DMS114 treated with DMSO at 0.1 percent for 48 hours (cell line): Measurements from ENCODE around the gene ACTL10.
A peak's percentile ranks its signal among the peaks of the same experiment; 100 is the strongest.

ENCODE experiments used
- DNase-seq: peaks from one replicate; lab custom pipeline; 2025; ENCODE audit not compliant: unreplicated experiment; lab: John Stamatoyannopoulos, UW

ACTL10 gene

DNA sequence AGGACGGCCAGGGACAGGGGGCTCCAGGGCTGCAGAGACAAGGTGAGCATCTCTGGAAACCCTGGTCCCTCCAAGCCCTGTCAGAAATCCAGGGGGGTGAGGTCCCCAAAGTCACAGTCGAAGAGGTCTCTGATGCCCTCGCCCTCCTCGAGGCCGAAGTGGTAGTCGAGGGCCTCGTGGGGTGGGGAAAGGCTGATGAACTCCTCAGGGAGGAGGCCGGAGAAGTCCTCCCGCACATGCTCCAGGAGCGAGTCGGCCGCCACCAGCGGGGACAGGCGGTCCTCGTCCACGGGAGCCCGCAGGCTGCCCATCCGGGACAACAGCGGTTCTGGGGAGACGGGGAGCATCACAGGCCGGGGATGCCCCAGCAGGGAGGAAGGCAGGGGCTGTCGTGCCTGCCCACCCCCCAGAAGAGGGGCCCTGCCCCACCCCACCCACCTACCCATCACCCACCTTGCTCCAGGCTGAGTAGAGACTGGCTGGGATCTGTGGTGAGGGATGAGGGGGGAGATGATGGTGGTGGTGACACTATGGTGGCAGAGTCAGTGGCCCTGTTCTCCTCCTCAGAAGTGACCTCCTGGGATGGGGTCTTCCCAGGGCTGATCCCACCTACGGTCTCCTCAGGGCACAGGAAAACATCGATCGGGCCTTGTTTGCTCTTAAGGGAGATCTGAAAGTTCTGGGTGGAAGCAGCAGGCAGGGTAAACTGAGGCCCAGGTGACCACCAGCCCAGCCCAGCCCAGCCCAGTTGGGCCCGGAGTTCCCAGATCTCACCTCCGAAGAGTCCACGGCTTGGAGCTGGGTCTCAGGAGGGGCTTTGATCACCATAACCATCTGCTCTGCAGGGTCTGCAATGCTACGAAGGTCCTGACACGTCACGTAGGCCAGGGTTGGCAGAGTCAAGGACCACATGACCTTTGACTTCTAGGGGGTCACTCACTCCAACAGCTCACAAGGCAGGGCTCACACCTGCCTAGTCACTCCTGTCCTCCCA is 10.2 kb downstream of the ACTL10 start:
- DNase-seq = no peak

DNA sequence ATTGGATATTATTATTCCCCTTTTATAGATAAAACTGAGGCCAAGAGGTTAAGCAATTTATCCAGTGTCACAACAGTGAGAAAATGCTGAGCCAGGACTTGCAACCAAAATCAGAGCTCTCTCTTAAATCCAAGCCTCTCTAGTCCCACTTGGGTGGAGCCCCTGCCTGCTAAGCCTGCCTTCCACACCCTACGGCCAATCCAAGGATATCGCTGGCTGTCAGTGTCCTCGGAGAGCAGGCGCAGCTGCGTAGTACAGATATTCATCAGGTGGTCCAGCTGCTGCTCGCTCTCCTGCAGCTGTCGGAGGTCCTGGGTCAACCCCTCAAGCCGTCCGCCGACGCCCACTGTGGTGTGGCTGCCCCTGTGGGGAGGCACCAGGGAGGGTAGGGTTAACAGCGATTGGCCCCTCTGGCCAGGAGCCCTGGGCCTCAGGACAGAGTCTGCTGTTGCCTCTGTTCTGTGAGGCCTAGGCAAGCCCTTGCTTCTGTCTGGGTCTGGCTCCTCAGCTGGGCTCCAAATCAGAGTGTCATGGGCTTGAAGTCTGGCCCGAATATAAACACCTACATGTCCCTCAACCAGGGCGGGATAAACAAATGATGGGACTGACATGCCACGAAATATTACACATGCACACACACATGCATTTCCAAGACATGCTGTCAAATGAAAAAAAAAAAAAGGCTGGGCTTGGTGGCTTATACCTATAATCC is 11.4 kb downstream of the ACTL10 start:
- no peak for DNase-seq

DNA sequence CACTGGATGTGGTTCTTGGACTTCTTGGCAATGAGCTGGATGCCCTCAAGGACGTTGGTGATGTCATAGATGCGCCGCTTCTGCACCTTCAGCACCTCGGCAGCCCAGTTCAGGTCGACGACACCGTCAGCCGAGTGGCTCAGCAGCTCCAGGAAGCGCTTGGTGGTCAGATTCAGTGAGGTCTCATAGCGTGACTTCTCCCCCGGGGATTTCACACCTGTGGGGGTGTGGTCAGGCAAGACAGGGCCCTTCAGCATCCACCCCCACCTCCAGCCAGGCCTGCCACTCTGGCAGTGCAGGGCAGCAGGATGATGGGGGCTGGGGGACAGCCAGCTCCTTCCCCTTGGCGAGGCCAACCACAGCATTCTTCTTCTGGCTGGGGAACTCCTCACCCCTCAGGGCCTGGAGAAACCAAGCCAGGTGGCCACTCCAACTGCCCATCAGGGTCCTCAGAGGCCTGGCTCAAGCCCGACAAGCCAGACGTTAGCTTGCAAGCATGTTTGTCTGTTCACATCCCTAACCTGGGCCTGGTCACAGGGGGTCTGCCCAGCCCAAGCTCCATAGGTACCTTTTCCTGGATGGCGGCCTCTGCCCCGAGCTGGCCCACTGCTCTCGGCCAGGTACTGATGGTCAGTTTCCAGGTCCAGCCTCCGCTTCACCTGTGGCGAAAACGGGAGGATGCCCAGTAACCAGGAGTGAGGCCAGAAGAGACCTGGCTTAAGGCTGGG is 13.2 kb downstream of the ACTL10 start:
- DNase-seq = no peak

DNA sequence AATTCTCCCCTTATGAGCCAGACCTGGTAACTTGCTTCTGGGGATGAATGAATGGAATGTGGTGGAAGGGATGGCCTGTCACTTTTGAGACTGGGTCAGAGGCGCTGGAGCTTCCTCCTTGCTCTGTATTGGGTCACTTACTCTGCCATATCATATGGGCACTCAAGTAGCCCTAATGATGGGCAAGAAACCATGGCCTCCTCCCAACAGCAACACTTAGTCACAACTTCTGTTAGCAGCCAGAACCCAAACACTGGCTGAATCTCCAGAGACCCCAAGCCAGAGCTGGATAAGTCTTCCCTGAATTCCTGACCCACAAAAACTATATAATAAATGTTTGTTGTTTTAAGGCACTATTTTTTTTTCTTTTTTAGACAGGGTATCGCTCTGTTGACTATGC is 13.9 kb downstream of the ACTL10 start:
- DNase-seq = no peak

DNA sequence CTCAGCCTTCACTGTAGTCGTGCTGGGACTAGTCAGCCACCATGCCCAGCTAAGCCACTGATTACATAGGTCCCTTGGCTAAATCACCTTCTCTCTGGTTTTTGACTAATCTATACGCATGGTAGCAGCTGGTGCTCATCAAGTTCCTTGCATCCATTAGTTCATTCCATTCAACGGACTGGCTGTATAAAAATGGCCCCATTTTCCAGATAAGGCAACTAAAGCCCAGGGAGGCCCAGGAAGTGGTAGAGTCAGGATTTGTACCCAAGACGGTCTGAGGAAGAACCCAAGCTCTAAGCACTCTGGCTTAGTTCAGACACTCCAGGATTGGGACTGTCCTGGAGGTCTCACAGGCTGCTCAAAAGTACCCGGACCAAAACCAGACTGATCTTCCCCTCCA is 14.5 kb downstream of the ACTL10 start:
- no peak for DNase-seq

DNA sequence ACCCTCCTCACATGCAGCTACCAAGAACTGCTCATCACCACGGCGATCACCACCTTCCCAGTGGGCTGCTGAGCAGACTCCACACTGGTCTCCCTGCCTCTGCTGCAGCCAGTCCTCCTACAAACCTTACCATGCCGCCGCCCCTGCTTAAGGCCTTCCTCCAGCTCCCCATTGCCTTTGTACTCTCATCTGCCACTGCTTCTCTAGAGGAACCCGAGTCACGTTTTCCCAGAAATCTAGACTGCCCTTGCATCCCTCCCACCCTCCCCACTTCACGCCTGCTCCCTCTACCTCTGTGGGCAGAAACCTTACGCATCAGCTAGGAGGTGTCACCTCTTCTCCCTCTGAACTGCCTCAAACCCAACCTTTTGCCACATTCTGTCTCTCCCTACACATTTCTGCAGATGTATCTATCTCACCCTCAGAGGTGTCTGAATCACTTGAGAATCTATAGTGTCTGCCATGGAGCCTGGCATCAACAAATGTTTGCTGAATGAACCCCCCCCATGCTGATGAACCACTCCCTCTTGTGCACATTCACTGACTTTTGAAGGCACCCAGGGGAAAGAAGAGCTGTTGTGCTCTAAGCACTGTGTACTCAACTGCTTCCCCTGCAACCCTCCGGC is 15.1 kb downstream of the ACTL10 start:
- no peak for DNase-seq

DNA sequence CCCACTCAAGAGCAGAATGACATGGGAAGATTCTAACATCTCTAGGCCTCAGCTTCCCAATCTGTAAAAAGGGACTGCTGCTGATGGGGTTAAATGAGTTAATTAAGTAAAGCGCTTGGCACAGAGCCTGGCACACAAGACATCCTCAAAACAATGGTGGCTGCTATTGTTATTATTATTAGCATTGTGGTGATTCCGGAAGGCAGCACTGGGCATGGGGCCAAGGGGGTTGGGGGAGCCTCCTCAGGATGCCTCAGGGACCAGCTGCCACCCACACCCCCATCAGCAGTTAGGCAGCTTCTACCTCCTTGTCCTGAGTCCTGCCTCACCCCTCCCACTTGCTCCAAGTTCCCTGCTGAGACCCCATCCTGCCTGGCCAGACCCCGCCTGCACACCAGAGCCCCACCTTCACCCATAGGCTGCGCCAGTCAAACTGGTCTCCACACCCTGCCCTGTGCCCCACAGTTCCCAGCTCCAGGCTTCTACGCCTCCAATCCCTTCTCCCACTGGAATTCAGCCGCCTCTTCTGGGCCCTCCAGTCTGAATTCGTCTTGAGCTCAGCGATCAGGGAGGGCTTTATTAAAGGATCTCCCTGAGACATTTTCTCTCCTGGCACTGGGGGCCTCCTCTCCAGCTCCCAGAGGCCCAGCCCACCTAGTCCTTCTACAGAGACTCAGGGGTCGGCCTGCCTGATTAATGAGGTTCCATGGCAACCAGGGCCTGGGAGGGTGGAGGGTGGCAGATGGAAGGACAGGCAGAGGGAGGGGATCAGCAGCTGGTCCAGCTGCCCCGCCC is 18.0 kb downstream of the ACTL10 start:
- DNase-seq = no peak

DNA sequence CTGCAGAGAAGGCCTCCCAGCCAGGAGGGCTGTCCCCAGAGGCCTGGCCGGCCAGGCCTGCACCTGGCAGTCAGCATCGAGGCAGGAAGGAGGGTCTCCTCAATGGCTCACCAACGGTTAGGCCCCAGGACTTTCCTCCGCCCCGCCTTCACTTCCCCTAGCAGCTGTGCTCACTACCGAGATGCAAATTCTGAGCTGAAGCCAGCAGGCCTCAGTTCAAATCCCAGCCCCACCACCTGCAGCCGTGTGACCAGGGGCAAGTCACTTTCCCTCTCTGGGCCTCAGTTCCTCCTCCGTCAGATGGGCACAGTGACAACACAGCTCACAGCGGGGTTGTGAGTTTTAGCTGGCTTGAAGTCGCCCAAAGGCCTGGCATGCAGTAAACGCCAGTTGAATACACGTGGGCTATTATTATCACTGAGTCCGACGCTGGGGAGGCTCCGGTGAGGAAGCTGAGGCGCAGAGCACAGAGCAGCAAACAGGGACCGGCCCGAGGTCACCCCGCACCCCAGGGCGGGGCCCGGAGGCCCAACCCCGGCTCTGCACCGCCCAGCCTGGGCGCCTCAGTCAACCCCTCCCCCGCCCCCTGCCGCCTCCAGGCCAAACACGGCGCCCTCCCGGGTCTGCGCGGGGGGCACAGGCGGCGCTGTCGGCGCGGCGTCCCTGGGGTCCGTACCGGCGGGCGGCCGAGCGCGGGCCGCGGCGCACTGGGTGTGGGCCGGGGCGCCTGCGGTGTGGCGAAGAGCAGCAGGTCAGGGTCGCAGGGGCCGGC is 18.8 kb downstream of the ACTL10 start:
- no peak for DNase-seq

DNA sequence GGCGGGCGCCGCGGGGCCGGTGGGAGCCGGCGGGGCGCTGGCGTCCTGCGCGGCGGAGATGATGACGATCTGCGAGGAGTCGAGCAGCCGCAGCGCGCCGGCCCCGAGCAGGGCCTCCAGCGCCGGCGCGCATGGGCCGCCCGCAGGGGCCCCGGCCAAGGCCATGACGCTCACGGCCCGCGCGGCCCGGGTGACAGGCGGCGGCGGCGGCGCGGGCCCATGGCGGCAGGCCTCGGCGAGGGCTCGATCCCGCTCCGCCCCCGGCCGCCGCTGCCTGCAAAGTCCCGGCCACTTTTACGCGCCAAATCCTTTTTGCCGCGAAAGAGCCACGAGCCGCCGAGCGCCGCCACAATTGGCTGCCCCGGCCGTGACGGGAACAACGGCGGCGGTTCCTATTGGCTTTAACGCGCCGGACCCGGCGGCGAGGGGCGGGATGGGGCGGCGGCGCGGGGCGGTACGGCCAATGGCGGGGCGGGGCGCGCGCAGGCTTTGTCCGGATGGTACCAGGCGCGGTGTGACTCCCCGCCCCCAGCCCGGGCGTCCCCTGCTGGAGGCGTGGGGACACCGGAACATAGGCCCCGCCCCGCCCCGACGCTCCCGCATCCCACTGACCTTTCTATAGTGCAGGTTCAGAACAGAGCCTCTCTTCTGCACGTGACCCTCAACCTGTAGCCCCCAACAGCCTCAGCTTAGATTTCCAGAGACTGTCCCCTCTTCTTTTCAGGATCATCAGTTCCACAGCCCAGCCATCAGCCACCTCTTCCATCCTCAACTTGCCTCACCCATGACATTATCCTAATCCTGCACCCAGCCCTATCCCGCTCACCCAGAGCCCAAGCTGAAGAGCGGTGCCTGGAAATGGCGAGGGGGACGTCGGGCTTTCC is 19.6 kb downstream of the ACTL10 start, which contains the start of gene E2F1:
TSS of gene E2F1 (minus strand) at position 286 of the 884 bp plus-strand sequence. CDS start at position 165, 121 bp downstream.
- DNase-seq = peak; percentile 84

DNA sequence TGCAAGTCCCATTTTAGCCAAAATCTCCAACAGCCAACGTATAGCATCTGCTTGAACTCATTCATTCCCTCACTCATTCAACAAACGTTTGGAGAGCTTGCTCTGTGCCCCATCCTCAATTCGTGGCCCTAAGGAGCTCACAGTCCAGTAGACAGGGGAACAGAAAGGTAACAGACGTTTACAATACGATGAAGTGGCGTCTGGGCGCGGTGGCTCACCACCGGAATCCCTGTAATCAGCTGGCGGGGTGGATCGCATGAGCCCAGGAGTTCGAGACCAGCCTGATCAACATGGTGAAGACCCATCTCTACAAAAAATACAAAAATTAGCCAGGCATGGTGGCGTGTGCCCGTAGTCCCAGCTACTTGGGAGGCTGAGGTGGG is 20.2 kb downstream of the ACTL10 start:
- no peak for DNase-seq

DNA sequence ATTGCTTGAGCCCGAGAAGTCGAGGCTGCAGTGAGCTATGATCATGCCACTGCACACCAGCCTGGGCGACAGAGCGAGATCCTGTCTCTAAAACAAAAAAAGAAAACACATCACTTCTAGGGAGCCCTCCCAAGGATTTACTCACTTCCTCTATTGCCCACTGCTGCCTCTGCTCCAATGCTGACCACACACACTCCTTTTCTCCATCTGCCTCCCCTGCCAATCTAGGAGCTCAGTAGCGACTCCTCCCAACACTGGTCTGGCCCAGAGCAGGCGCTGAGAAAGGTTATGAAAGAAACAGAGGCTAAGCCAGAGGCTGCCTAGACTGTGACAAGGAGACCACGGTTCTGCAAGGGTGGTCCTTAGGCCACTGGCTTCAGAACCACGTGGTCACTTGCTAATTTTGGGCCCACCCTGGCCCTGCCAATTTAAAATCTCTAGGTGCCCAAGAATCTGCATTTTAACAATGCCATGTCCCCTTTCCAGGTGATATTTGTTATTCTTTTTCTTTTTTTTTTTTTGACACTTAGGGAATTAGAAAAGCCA is 20.7 kb downstream of the ACTL10 start:
- DNase-seq = no peak

DNA sequence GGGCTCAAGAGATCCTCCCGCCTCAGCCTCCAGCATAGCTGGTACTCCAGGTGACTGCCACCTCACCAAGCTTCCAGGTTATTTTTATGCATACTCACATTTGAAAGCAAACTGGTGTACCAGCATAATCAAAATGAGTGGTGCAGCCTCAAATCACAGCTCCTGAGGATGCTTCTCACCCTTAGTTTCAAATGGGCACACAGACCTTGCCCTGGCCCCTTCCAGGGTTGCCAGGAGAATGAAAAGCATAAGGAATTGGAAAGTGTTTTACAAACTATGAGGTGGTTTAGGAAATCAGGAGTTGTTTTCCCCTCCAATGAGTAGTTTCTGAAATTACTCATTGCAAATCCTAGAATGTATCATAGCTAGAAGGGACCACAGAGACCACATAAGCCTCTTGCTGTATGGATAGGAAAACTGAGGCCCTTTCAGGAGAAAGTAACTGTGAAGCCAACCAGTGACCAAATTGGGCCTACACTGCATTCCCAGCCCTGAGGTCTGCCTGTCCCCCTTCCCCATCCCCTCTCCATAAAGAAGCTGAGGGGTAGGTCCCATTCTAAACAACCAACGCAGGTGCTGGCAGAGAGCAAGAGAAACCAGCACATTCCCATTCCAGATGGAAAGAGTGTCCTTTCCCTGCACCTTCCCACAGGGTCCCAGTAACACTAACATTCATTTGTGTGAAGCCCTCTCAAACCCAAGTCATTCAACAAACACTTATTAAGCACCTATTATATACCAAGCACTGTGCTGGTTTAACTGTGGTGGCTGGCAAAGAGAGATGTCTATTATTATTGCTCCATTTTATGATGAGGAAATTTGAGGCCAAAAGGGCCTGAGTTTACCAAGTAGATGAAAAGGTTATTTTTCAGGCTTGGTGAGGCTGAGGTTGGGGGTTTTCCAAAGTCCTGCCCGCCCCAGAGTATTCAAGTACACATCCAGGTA is 21.5 kb downstream of the ACTL10 start:
- DNase-seq = no peak

DNA sequence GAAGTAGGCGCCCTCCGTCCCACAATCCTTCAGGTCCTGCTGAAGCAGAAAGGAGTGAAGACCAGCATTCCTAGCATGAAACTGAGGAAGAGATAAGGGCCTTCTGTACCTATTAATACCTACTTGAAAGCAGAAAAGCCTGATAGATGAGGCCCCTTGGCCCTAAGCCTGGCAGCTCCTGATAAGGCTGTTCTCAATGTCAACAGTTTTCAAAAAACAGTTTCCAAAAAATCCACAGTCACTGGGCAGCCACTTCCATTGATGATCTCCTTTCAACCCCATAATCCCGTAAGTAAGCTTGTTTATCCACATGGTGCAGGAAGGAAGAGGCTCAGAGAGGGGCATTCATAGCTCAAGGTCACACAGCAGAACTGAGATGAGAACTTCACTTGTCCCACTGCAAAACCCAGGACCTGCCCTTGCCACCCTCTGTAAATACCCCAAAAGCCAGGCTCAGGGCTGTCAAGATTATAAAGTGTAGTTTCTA is 22.2 kb downstream of the ACTL10 start:
- no peak for DNase-seq

DNA sequence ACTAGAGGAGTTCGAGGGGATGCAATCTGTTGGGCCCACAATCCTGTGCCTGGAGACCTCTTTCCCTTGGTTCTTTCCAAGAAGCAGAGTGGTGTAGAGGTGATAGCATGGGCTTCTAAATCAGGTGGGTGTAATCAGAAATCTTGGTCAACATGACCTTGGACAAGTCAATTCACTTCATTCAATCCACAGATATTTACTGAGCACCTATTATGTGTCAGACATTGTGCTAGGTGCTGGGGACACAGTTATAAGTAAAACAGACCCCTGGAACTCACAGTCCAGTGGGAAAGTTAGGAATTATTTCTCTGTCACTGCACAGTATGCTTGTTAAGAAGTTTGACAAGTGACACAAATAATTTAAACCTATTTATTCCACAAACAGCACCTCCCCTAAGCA is 22.8 kb downstream of the ACTL10 start:
- no peak for DNase-seq

DNA sequence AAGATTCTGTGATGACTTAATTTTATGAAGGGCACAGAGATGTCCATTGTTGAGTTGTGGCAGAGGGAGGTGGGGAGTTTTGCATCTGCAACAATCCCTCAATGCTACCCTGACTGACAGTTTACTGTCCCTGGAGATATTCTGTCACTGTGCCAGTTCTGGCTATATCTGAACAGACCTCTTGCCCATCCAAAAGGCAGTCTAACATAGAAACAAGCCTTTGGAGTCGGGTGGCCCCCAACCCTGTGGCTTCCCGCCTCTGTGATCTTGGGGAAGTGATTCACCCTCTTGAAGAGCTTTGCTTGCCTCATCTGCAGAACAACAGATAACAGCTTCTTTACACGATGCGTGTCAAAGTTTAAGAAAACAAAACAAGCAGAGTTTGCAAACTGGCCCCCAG is 23.2 kb downstream of the ACTL10 start:
- no peak for DNase-seq

DNA sequence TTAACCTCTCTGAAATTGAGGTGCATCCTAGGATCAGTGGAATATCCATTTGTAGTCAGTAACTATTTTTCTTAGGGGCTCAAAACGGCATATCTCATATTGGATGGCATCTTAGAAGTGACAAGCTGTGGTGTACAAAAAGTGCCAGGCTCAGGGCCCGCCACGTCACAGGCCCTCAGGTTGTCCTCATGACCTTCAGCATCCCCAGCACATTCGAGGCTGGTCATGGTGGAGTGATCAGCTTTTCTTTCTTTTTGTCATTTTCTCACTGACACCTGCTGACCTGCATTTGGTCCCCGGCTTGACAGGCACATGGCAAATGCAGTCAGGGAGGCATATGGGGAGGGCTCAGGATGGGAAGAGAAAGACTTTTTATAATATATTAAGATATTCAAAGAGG is 26.5 kb downstream of the ACTL10 start:
- no peak for DNase-seq
